Hematopoietic multipotent progenitor cell treated with erythropoietin and hydrocortisone succinate and interleukin-3 and kit ligand, for 4 days (in vitro differentiated cells): ENCODE results near the gene KXD1.

ENCODE experiments used
- DNase-seq: peaks from one replicate; pipeline ENCODE4 v3.0.0-alpha.2; 2015

The KXD1 gene

DNA sequence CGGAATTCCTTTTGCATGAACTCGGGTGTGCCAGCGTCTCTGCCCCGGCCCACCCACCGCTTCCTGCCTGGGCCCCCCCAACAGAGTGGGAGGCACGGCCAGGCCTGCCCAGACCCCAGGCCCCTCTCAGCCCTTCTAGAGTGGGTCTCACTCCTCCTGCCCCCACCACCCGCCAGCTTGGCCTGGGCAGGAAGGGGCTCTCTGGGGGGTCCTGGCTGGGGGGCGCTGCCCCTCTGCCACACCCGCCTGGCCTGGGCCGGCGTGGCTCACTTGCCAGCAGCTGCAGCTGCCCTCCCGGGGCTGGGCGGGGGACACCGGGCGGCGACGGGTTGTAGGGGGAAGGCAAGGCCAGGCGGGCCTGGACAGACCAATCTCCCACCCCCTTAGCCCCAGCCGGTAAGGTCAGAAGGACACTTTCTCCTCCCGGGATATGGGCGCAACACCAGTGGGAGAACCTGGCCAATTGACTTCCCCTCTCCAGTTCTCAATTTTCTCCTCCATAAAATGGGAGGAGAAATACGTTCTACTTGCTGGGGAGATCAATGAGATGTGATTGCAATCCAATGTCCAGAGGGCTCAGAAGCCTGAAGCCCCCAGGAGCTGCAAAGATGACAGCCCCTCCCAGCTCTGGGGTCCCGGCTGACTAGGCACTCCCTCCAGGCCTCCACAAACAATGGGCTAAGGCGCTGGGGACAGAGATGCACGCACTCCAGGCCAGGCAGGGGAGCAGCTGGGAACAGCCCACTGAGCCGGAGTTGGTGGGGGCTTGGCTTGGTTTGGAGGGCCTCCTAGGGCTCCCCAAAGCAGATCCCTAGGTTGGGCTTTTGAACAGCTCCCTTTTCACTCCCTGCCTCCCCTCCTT lies 46.5 kb downstream of the KXD1 start:
- DNase-seq, result no peak

DNA sequence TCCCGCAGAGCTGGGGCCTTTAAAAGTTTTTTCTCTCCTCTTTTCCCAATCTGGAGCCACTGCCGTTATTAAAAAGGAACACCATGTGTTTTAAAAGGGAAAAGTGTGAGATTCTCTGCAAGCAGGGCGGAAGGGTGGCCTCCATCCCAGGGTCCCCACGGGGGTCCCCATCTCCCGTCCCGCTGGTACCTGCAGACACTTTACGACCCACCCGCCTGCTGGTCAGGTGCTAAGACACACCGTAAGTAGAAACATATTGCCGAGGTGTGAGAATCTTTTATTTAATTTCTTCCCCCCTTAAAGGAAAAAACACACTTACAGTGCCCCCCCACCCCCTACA lies 47.1 kb downstream of the KXD1 start:
- DNase-seq, result no peak

- no peak for DNase-seq
Measured at GRCh38 chr19:18605196-18605545, 47.5 kb downstream of the KXD1 start.

- DNase-seq, result no peak
Measured at GRCh38 chr19:18605546-18606280, 48.0 kb downstream of the KXD1 start.

DNA sequence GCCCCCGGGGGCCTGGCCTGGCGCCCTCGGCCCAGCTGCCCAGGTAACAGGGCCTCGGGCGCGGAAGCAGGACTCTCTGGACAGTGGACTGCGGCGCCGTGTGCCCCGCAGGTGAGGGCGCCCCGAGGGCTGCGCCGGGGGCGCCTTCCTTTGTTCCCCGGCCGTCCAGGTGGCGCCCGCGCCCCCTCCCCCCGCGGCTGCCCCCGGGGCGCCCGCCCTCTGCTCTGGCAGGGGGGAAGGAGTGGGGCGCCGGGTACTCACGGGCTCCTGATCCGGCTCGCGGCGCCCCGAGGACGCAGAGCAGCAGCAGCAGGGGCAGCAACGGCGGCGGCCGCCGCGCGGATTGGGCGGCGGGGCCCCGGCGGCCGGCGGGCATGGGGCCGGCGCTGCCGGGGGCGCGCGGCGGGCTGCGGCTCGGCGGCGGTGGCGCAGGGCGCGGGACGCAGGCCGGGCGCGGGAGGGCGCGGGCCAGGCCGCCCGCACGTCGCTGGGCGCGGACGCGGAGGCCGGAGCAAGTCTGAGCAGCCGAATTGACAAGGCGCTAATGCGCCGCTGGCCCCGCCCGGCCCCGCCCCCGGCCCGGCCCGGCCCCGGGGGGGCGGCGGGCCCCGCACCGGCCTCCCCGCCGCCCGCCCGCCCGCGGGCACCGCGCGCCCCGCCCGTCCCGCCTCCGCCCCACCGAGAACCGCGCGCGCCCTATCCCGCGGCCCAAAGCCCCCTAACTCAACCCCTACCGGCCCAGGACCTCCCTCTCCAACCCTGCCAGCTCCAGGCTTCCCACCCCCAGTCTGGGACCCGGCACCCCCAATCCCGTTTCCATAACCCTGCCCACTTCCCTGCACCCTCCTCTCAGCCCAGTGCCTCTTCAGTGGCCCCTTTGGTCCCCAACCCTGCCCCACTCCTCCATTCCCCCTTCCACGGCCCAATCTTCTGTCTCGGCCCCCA lies 48.9 kb downstream of the KXD1 start, which contains the start of gene CRLF1:
Gene CRLF1 (minus strand): TSS at position 519 of the 945 bp plus-strand sequence. CDS start 143 bp downstream, at position 376.
- DNase-seq, result no peak

GRCh38 chr19:18607226-18608101 lies 49.8 kb downstream of the KXD1 start:
- no peak for DNase-seq

- DNase-seq, result no peak
Measured at GRCh38 chr19:18608102-18608804, 50.6 kb downstream of the KXD1 start.

GRCh38 chr19:18608805-18609716 lies 51.4 kb downstream of the KXD1 start:
- DNase-seq, result no peak

DNA sequence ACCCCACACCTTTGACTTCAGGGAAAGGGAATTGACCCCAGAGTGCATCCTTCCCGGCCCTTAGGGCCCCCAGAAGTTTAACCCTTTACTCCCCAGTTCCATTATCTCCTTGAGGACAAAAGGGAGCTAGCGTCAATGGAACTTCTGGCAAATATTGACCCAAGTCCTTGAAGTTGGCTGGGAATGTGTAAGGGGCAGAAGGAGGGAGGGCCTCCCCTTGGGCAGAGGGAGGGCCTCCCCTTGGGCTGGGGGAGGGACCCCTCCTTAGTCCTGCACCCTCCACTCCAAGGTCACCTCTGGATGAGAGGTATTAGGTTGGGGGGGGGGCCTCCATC lies 52.0 kb downstream of the KXD1 start:
- no peak for DNase-seq

- DNase-seq, result no peak
Measured at GRCh38 chr19:18610245-18610555, 52.5 kb downstream of the KXD1 start.

DNA sequence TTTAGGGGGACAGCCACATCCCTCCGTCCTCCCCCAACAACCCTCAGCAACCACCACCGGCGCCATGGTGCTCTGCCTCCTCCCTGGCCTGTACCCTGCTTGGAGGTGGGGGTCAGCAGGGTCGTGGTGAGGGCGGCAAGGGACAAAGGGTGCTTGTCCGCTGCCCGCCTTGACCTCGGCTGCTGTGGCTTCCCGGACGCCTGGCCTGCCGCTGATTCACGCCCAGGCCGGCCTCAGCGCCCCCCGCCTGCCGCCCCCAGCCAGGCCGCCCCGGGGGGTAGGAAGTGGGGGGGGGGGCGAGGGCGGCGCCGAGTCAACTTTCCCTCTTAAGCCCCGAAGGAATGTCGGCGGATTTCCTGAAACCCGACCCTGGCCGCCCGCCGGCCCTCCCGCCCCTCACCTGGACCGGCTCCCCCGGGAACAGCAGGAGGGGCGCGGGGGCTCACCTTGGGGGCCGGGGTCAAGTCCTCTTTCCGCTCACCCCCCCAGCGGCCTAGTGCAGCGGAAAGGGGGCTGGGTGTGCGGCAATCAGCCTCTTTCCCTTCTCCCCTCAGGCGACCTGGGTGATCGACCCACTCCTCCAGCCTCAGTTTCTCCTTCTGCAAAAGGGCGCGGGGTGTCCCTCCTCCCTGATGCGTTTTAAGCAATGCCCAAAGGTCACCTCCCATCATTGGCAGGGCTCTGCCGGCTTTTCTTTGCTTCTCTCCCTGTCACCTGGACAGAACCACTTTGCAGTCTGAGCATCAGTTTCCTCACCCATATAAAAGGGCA lies 53.1 kb downstream of the KXD1 start:
- no peak for DNase-seq

GRCh38 chr19:18611327-18612050 lies 53.8 kb downstream of the KXD1 start:
- no peak for DNase-seq

GRCh38 chr19:18612051-18612771 lies 54.5 kb downstream of the KXD1 start:
- DNase-seq, result no peak

GRCh38 chr19:18612772-18613588 lies 55.3 kb downstream of the KXD1 start, which contains the start of gene TMEM59L:
TMEM59L (plus strand) TSS chr19:18612870; CDS start chr19:18612959, 89 bp downstream.
- DNase-seq, result no peak

GRCh38 chr19:18613589-18614234 lies 56.0 kb downstream of the KXD1 start:
- no peak for DNase-seq

DNA sequence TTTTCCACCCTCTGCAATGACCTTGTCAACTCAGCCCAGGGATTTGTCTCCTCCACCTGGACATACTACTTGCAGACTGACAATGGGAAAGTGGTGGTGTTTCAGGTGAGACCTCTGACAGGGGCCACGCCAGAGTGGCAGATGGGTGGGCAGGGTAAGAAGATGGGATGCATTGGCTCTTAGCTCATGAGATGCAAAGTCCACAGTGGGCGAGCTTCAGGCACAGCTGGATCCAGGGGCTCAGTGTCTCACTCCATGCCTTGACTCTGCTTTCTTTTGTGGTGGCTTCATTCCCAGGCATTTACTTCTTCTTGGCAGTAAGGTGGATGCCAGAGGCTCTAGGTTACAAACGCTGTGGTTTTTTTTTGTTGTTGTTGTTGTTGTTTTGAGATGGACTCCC lies 58.4 kb downstream of the KXD1 start:
- no peak for DNase-seq

DNA sequence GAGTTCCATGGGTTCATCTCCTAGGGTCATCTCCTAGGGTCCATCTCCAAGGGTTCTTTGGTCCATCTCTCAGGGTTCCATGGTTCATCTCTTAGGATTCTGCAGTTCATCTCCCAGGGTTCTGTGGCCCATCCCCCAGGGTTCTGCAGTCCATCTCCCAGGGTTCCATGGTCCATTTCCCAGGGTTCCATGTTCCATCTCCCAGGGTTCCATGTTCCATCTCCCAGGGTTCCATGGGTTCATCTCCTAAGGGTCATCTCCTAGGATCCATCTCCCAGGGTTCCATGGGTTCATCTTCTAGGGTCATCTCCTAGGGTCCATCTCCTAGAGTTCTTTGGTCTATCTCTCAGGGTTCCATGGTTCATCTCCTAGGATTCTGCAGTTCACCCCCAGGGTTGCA lies 59.9 kb downstream of the KXD1 start:
- DNase-seq, result no peak
